Measurements from ENCODE around the gene OR6V1. TPM values are rescaled to one million over a fixed set of nuclear protein-coding genes. Genes with fewer than 3 reads are reported as not detected.

OR6V1 gene
- total RNA-seq, 4 donors from 2014 or later = not detected

DNA sequence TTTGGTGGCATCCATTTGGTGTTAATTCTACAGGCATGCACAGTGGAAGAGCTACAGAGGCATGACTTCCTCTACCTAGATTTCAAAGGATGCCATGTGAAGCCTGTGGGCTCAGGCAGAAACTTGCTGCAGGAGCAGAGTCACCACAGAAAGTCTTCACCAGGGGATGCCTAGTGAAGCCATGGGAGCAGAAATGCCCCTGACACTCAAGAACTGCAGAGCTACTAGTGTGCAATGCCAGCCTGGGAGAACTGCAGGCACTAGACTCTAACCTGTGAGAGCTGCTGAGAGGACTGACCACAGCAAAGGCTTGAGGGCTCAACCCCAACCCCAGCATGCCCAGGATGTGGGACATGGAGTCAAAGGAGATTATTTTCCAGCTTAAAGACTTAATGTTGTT is 29.1 kb upstream of the OR6V1 start:
- Histone ChIP-seq H3K27ac (no peak overlapping the region), H3K36me3 (no peaks in the 10 kb centered on the region), H3K4me1 (no peaks in the 10 kb centered on the region), H3K9me3 (no peaks in the 10 kb centered on the region), H3K27me3 (no peaks in the 10 kb centered on the region), H3K4me3 (replicated peaks in 1 of 3) (no peak overlapping the region)
- DNase-seq = no peak
- intact Hi-C loops (cut with DNase I) = no loop called here
- TF ChIP-seq, protein P1, sequence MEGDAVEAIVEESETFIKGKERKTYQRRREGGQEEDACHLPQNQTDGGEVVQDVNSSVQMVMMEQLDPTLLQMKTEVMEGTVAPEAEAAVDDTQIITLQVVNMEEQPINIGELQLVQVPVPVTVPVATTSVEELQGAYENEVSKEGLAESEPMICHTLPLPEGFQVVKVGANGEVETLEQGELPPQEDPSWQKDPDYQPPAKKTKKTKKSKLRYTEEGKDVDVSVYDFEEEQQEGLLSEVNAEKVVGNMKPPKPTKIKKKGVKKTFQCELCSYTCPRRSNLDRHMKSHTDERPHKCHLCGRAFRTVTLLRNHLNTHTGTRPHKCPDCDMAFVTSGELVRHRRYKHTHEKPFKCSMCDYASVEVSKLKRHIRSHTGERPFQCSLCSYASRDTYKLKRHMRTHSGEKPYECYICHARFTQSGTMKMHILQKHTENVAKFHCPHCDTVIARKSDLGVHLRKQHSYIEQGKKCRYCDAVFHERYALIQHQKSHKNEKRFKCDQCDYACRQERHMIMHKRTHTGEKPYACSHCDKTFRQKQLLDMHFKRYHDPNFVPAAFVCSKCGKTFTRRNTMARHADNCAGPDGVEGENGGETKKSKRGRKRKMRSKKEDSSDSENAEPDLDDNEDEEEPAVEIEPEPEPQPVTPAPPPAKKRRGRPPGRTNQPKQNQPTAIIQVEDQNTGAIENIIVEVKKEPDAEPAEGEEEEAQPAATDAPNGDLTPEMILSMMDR (IDR thresholded peaks at IDR 0.05) = no peak
- no peak for TF ChIP-seq POLR2A (IDR thresholded peaks at IDR 0.05)

DNA sequence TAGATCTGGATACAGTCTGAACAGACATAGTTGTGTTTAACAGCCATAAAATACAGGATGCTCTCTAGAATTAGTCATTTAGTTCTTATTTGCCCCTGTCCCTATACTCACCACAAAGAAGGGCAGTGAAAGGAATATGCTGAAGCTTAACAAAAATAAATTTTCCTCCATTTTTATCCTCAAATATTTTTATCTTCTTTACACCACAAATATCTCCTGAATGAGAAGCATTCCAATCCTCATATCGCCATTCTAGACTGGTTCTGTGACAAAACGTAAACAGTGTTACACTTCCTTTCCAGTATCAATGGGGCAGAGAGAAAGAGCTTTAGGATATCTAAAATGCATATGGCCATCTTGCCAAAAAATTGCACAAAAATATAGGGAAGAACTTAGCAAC is 26.8 kb upstream of the OR6V1 start:
- H3K27ac ChIP-seq = no peak overlapping the region
- intact Hi-C loops (cut with DNase I) = no loop called here
- whole genome bisulfite sequencing, 2 donors = 94 to 97% methylated on average over 2 of the region's 2 CpGs
- TF ChIP-seq, protein P1 (IDR thresholded peaks at IDR 0.05) = no peak
- no peak for TF ChIP-seq POLR2A (IDR thresholded peaks at IDR 0.05)
- H3K36me3 ChIP-seq = no peaks in the 10 kb centered on the region
- no peak for DNase-seq
- no peaks in the 10 kb centered on the region for H3K27me3 ChIP-seq
- H3K9me3 ChIP-seq = no peaks in the 10 kb centered on the region
- no peaks in the 10 kb centered on the region for H3K4me1 ChIP-seq
- no peak overlapping the region for H3K4me3 ChIP-seq (replicated peaks in 1 of 3)

- Histone ChIP-seq H3K27me3 (no peaks in the 10 kb centered on the region), H3K4me1 (no peaks in the 10 kb centered on the region), H3K27ac (no peak within 1 kb of the TSS), H3K36me3 (no peaks in the 10 kb centered on the region), H3K4me3 (replicated peaks in 1 of 3) (no peak within 1 kb of the TSS), H3K9me3 (no peaks in the 10 kb centered on the region)
- no peak for DNase-seq
- 91 to 94% methylated on average over 1 of the region's 1 CpG for WGBS, 2 donors
- intact Hi-C loops (cut with DNase I) = no loop called here
- no peak for TF ChIP-seq POLR2A (IDR thresholded peaks at IDR 0.05)
- TF ChIP-seq, protein P1 (IDR thresholded peaks at IDR 0.05) = no peak
These were observed 25.1 kb upstream of the OR6V1 start, which contains the start of gene OR9A2 for GRCh38 chr7:143027032-143027431. OR9A2 (minus strand) TSS chr7:143027132; CDS start chr7:143027132, 0 bp downstream.

- Histone ChIP-seq H3K9me3 (no peaks in the 10 kb centered on the region), H3K4me3 (replicated peaks in 1 of 3) (no peak overlapping the region), H3K27me3 (no peaks in the 10 kb centered on the region), H3K27ac (no peak overlapping the region), H3K4me1 (no peaks in the 10 kb centered on the region), H3K36me3 (no peaks in the 10 kb centered on the region)
- no peak for DNase-seq
- intact Hi-C loops (cut with DNase I) = no loop called here
- no peak for TF ChIP-seq POLR2A (IDR thresholded peaks at IDR 0.05)
- TF ChIP-seq, protein P1 (IDR thresholded peaks at IDR 0.05) = no peak
- 89 to 96% methylated on average over 2 of the region's 2 CpGs for WGBS, 2 donors
These were observed 24.5 kb upstream of the OR6V1 start for GRCh38 chr7:143027683-143028082.

DNA sequence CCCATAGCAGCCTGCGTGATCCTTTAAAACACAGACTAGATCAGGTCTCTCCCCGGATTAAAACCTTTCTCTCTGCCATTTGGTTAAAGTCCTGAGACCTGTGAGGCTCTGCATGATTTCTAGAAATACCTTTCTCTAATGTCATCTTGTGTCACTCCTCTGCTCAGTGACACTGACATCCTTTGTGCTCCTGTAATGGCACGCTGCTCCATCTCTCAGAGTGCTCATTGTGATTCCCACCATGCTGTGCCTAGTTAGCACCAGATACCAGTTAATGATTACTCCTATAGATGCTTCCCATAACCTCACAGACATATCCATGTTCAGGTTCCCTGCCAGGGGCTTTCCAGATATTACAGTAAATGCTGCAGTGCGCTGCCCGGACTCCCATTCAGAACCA is 13.5 kb upstream of the OR6V1 start:
- no peak overlapping the region for H3K4me3 ChIP-seq (replicated peaks in 1 of 3)
- TF ChIP-seq, protein P1 (IDR thresholded peaks at IDR 0.05) = no peak
- no peak overlapping the region for H3K27ac ChIP-seq
- no peaks in the 10 kb centered on the region for H3K27me3 ChIP-seq
- DNase-seq = no peak
- H3K4me1 ChIP-seq = no peaks in the 10 kb centered on the region
- no peaks in the 10 kb centered on the region for H3K36me3 ChIP-seq
- no peaks in the 10 kb centered on the region for H3K9me3 ChIP-seq
- 91 to 93% methylated on average over 5 of the region's 5 CpGs for WGBS, 2 donors
- intact Hi-C loops (cut with DNase I) = no loop called here
